Tibial nerve (tissue), 4 donors: Measurements from ENCODE around the gene CUX1. TPM values are rescaled to one million over a fixed set of nuclear protein-coding genes. Genes with fewer than 3 reads are reported as not detected.

Source experiments
- DNase-seq, 2 donors: peaks; one replicate each; pipeline ENCODE4 v3.0.0-alpha.2; 2019; ENCODE audit warnings: low spot score in 2 of 2
- H3K27ac ChIP-seq, 4 donors: fragments of 200-600 bp; sonication (generic) in 3 of 4; one replicate each; pipeline ENCODE4 v1.5.1; 2017 to 2019; ENCODE audit warnings: mild to moderate bottlenecking in 1 of 4
- H3K27me3 ChIP-seq, 2 donors: fragments of 200-600 bp; sonication (generic) in 1 of 2; one replicate each; pipeline versions ENCODE4 v1.5.1 to v1.6.0; 2017 to 2019
- H3K36me3 ChIP-seq, 3 donors: fragments of 200-600 bp; sonication (generic); one replicate each; pipeline ENCODE4 v1.5.1; 2018 to 2019
- H3K4me1 ChIP-seq, 4 donors: fragments of 200-600 bp; sonication (generic) in 3 of 4; one replicate each; pipeline ENCODE4 v1.5.1; 2017 to 2019
- H3K4me3 ChIP-seq, 4 donors: fragments of 200-600 bp; sonication (generic) in 3 of 4; one replicate each; pipeline ENCODE4 v1.5.1; 2017 to 2019; ENCODE audit warnings: mild to moderate bottlenecking in 1 of 4, moderate library complexity in 1 of 4
- H3K9me3 ChIP-seq, 4 donors: fragments of 200-600 bp; sonication (generic) in 3 of 4; one replicate each; pipeline ENCODE4 v1.5.1; 2017 to 2019
- CTCF ChIP-seq, 5 experiments: fragments of 200-600 bp in 3 of 5; fragments of 450-650 bp in 2 of 5; sonication (generic) in 3 of 5; IDR thresholded peaks; one replicate each; pipeline ENCODE4 v1.5.1; 2016 to 2019; ENCODE audit warnings: antibody characterized with exemption in 5 of 5, mild to moderate bottlenecking in 3 of 5, moderate library complexity in 2 of 5
- EP300 ChIP-seq, 2 donors: sonication (generic); formaldehyde crosslinking; IDR thresholded peaks; one replicate each; pipeline ENCODE4 v1.6.1; 2017; ENCODE audit warnings: antibody characterized with exemption in 2 of 2, mild to moderate bottlenecking in 1 of 2
- POLR2A ChIP-seq, 2 donors: fragments of 450-650 bp; IDR thresholded peaks; one replicate each; pipeline ENCODE4 v1.6.1; 2017; ENCODE audit warnings: antibody characterized with exemption in 2 of 2, mild to moderate bottlenecking in 2 of 2, moderate library complexity in 2 of 2
- WGBS, 2 donors: methylation state at CpG; one replicate each; pipeline ENCODE4 v1.1.5; 2018; 5-methylcytosine and 5-hydroxymethylcytosine counted together
- total RNA-seq, 4 donors: library from RNA; depleted of rRNA; stranded (reverse); fragments of >200 nt; gene quantifications; one replicate each; pipeline ENCODE4 v1.1.0, GENCODE V29; 2016

Gene CUX1
- total RNA-seq, 4 donors from 2014 or later = 74.5 to 104 (median 84.3) TPM

GRCh38 chr7:102028206-102028826, 210.9 kb downstream of the CUX1 start:
- Histone ChIP-seq H3K4me3 (no peak overlapping the region), H3K27ac (no peak overlapping the region), H3K9me3 (no peaks in the 10 kb centered on the region), H3K4me1 (peaks cover 0 to 8% (median 0%) of the 10 kb centered on the region in 4 donors), H3K36me3 (peaks cover 0 to 28% (median 0%) of the 10 kb centered on the region in 3 donors), H3K27me3 (no peaks in the 10 kb centered on the region)
- no peak for TF ChIP-seq EP300 (IDR thresholded peaks at IDR 0.05)
- TF ChIP-seq POLR2A (IDR thresholded peaks at IDR 0.05) = no peak
- TF ChIP-seq CTCF (IDR thresholded peaks at IDR 0.05) = no peak
- 80% methylated on average over 18 of the region's 18 CpGs for WGBS, 2 donors
- DNase-seq = no peak

- Histone ChIP-seq H3K27ac (no peak overlapping the region), H3K36me3 (peaks cover 0 to 28% (median 0%) of the 10 kb centered on the region in 3 donors), H3K4me1 (no peaks in the 10 kb centered on the region), H3K27me3 (no peaks in the 10 kb centered on the region), H3K9me3 (no peaks in the 10 kb centered on the region), H3K4me3 (no peak overlapping the region)
- DNase-seq = no peak
- TF ChIP-seq EP300 (IDR thresholded peaks at IDR 0.05) (no peak), POLR2A (IDR thresholded peaks at IDR 0.05) (no peak), CTCF (IDR thresholded peaks at IDR 0.05) (no peak)
- 80 to 89% methylated on average over 6 of the region's 6 CpGs for WGBS, 2 donors
These were observed 212.2 kb downstream of the CUX1 start for GRCh38 chr7:102029616-102030015.

- no peak overlapping the region for H3K27ac ChIP-seq
- DNase-seq = no peak
- no peaks in the 10 kb centered on the region for H3K27me3 ChIP-seq
- WGBS, 2 donors = 92 to 95% methylated on average over 8 of the region's 8 CpGs
- H3K4me1 ChIP-seq = no peaks in the 10 kb centered on the region
- no peak overlapping the region for H3K4me3 ChIP-seq
- TF ChIP-seq EP300 (IDR thresholded peaks at IDR 0.05) (no peak), POLR2A (IDR thresholded peaks at IDR 0.05) (no peak), CTCF (IDR thresholded peaks at IDR 0.05) (no peak)
- H3K9me3 ChIP-seq = no peaks in the 10 kb centered on the region
- peaks cover 0 to 28% (median 0%) of the 10 kb centered on the region in 3 donors for H3K36me3 ChIP-seq
These were observed 213.3 kb downstream of the CUX1 start for GRCh38 chr7:102030696-102031095.

- Histone ChIP-seq H3K36me3 (no peaks in the 10 kb centered on the region), H3K27me3 (no peaks in the 10 kb centered on the region), H3K9me3 (no peaks in the 10 kb centered on the region), H3K27ac (no peak overlapping the region), H3K4me3 (no peak overlapping the region), H3K4me1 (peaks cover 0 to 3% (median 0%) of the 10 kb centered on the region in 4 donors)
- WGBS, 2 donors = 81 to 88% methylated on average over 5 of the region's 5 CpGs
- DNase-seq = no peak
- TF ChIP-seq CTCF (IDR thresholded peaks at IDR 0.05) = no peak
- TF ChIP-seq POLR2A (IDR thresholded peaks at IDR 0.05) = no peak
- TF ChIP-seq EP300 (IDR thresholded peaks at IDR 0.05) = no peak
These were observed 219.5 kb downstream of the CUX1 start for GRCh38 chr7:102036958-102037357.

- Histone ChIP-seq H3K27ac (peak overlapping the region in 2 of 4 donors; percentile 53 to 57), H3K27me3 (no peaks in the 10 kb centered on the region), H3K4me3 (no peak overlapping the region), H3K4me1 (peaks cover 0 to 11% (median 0%) of the 10 kb centered on the region in 4 donors), H3K36me3 (no peaks in the 10 kb centered on the region), H3K9me3 (no peaks in the 10 kb centered on the region)
- TF ChIP-seq CTCF (IDR thresholded peaks at IDR 0.05) (no peak), EP300 (IDR thresholded peaks at IDR 0.05) (no peak), POLR2A (IDR thresholded peaks at IDR 0.05) (no peak)
- 96 to 98% methylated on average over 11 of the region's 11 CpGs for WGBS, 2 donors
- DNase-seq = no peak
These were observed 222.3 kb downstream of the CUX1 start for GRCh38 chr7:102039706-102040105.
